ENCODE data around the gene OBSCN.

DNA sequence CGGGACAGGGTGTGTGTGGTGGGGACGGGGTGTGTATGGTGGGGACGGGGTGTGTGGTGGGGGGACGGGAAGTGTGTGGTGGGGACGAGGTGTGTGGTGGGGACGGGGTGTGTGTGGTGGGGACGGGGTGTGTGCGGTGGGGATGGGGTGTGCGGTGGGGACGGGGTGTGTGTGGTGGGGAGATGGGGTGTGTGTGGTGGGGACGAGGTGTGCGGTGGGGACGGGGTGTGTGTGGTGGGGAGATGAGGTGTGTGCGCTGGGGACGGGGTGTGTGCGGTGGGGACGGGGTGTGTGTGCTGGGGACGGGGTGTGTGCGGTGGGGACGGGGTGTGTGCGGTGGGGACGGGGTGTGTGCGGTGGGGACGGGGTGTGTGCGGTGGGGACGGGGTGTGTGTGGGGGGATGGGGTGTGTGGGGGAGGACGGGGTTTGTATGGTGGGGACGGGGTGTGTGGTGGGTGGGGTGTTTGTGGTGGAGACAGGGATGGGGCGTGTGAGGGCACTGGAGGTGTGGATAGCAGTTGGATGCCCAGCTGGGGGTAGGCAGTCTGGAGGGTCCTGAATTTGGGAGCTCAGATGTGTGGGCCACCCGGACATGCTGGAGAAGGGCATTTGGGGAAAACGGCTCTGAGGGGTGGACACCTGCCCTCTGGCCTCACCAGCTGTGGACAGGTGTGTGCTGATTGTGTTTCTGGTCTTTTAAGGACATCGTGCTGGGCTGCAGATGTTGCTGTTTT lies 25.4 kb upstream of the OBSCN start:
- no peak for TF ChIP-seq CTCF (IDR thresholded peaks at IDR 0.05; ENCODE audit: low read depth, low read length, missing input control)
- no peak for TF ChIP-seq MAX (IDR thresholded peaks at IDR 0.05)
- no peak for TF ChIP-seq TAF1 (conservative IDR thresholded peaks at IDR 0.05)
- TF ChIP-seq EGR1 (IDR thresholded peaks at IDR 0.05; ENCODE audit: low read depth in 2 of 2), result no peak
- no peak for TF ChIP-seq JUND (IDR thresholded peaks at IDR 0.05)
